BE2C (cell line): ENCODE measurements around the gene HYAL2.
"Not testable (repeated sequence)": the region's sequence is repeated elsewhere in the genome, so short reads cannot be mapped to it uniquely, and the experiment has no call there.

Experiments
- DNase-seq: peaks from one replicate; pipeline ENCODE4 v3.0.0-alpha.2; 2020
- H3K27me3 ChIP-seq: fragments of 250-450 bp; sonication (Bioruptor Pico); 2 replicates; pipeline ENCODE4 v1.5.1; 2020; ENCODE audit warnings: mild to moderate bottlenecking
- H3K36me3 ChIP-seq: fragments of 250-450 bp; sonication (Bioruptor Pico); 2 replicates; pipeline ENCODE4 v1.5.1; 2020; ENCODE audit warnings: mild to moderate bottlenecking
- H3K4me1 ChIP-seq: fragments of 250-450 bp; sonication (Bioruptor Pico); 2 replicates; pipeline ENCODE4 v1.5.1; 2020
- H3K4me3 ChIP-seq: 2 replicates; pipeline ENCODE4 v1.5.1; 2011; ENCODE audit warnings: low read depth, low read length
- H3K9me3 ChIP-seq: fragments of 250-450 bp; sonication (Bioruptor Pico); 2 replicates; pipeline ENCODE4 v1.5.1; 2020
- CTCF ChIP-seq: IDR thresholded peaks from 2 replicates; pipeline ENCODE4 v1.5.1; 2012; ENCODE audit warnings: mild to moderate bottlenecking, low read depth, low read length

HYAL2 gene

GRCh38 chr3:50316657-50317242 lies 5.8 kb downstream of the HYAL2 start:
- Histone ChIP-seq H3K36me3 (peaks cover 17% of the 10 kb centered on the region), H3K4me1 (no peaks in the 10 kb centered on the region; the same call in none of the 2 replicates), H3K9me3 (no peaks in the 10 kb centered on the region), H3K27me3 (no peaks in the 10 kb centered on the region), H3K4me3 (no peak overlapping the region)
- DNase-seq: no peak
- TF ChIP-seq CTCF: no peak

GRCh38 chr3:50314816-50315215 lies 7.7 kb downstream of the HYAL2 start:
- Histone ChIP-seq H3K4me1 (no peaks in the 10 kb centered on the region), H3K27me3 (no peaks in the 10 kb centered on the region), H3K4me3 (no peak overlapping the region), H3K9me3 (no peaks in the 10 kb centered on the region), H3K36me3 (peaks cover 14% of the 10 kb centered on the region)
- no peak for DNase-seq
- no peak for TF ChIP-seq CTCF

- no peaks in the 10 kb centered on the region for H3K4me1 ChIP-seq
- H3K36me3 ChIP-seq: peaks cover 9% of the 10 kb centered on the region
- no peak for DNase-seq
- no peak overlapping the region for H3K4me3 ChIP-seq
- no peaks in the 10 kb centered on the region for H3K9me3 ChIP-seq
- no peak for TF ChIP-seq CTCF
- H3K27me3 ChIP-seq: no peaks in the 10 kb centered on the region
Observed at GRCh38 chr3:50314342-50314741, 8.2 kb downstream of the HYAL2 start.

- H3K36me3 ChIP-seq, H3K27me3 ChIP-seq, H3K4me3 ChIP-seq, H3K4me1 ChIP-seq, DNase-seq, H3K9me3 ChIP-seq: not testable (repeated sequence)
Observed at GRCh38 chr3:50312041-50312440, 10.5 kb downstream of the HYAL2 start.

- Histone ChIP-seq H3K4me3 (no peak overlapping the region), H3K27me3 (no peaks in the 10 kb centered on the region), H3K4me1 (no peaks in the 10 kb centered on the region; the same call in 1 of the 2 replicates), H3K36me3 (no peaks in the 10 kb centered on the region), H3K9me3 (no peaks in the 10 kb centered on the region)
- TF ChIP-seq CTCF: no peak
- DNase-seq: no peak
Observed at GRCh38 chr3:50304601-50305000, 17.9 kb downstream of the HYAL2 start.

- peak; percentile 36 for TF ChIP-seq CTCF
- no peak within 1 kb of the TSS for H3K4me3 ChIP-seq
- no peaks in the 10 kb centered on the region; the same call in 1 of the 2 replicates for H3K4me1 ChIP-seq
- H3K27me3 ChIP-seq: no peaks in the 10 kb centered on the region
- no peaks in the 10 kb centered on the region for H3K9me3 ChIP-seq
- peak; percentile 45 for DNase-seq
- no peaks in the 10 kb centered on the region for H3K36me3 ChIP-seq
Observed at GRCh38 chr3:50303013-50303815, 19.3 kb downstream of the HYAL2 start, which contains the start of gene HYAL1. Gene HYAL1, minus strand, starts transcription at chr3:50303574. Its CDS starts 618 bp downstream, at chr3:50302956.
